Astrocyte of the spinal cord (primary cell): Measurements from ENCODE around the gene ERF.
A peak's percentile ranks its signal among the peaks of the same experiment; 100 is the strongest.

Experiments
- DNase-seq: peaks from one replicate; pipeline ENCODE4 v3.0.0; 2011; ENCODE audit warnings: low read depth, low spot score
- H3K4me3 ChIP-seq: 2 replicates; pipeline ENCODE4 v1.5.1; 2011; ENCODE audit warnings: low read depth, mild to moderate bottlenecking, low read length, moderate library complexity
- CTCF ChIP-seq: IDR thresholded peaks from 2 replicates; pipeline ENCODE4 v1.5.1; 2012; ENCODE audit warnings: low read depth, mild to moderate bottlenecking, low read length, inconsistent platforms
- in situ Hi-C: cut with HindIII; loops from 2 replicates; pipeline ENCODE4 v1.10.0; 2017; ENCODE audit warnings: low sequenced_read_pairs

ERF gene

GRCh38 chr19:42291435-42291810 is 36.5 kb upstream of the ERF start:
- no peak for TF ChIP-seq CTCF
- no peak overlapping the region for H3K4me3 ChIP-seq
- no peak for DNase-seq
- in situ Hi-C loops = no loop called here

GRCh38 chr19:42290523-42291434 is 35.9 kb upstream of the ERF start:
- peak; percentile 54 for TF ChIP-seq CTCF
- no peak for DNase-seq
- in situ Hi-C loops = no loop called here
- H3K4me3 ChIP-seq = no peak overlapping the region

GRCh38 chr19:42290136-42290522 is 35.2 kb upstream of the ERF start:
- TF ChIP-seq CTCF = no peak
- in situ Hi-C loops = no loop called here
- no peak for DNase-seq
- no peak overlapping the region for H3K4me3 ChIP-seq

- DNase-seq = no peak
- in situ Hi-C loops = no loop called here
- TF ChIP-seq CTCF = no peak
- H3K4me3 ChIP-seq = no peak overlapping the region
Measured at GRCh38 chr19:42289556-42290041, 34.7 kb upstream of the ERF start.

- TF ChIP-seq CTCF = peak; percentile 11
- in situ Hi-C loops = no loop called here
- H3K4me3 ChIP-seq = no peak overlapping the region
- no peak for DNase-seq
Measured at GRCh38 chr19:42288881-42289555, 34.1 kb upstream of the ERF start.

- TF ChIP-seq CTCF = no peak
- H3K4me3 ChIP-seq = no peak overlapping the region
- DNase-seq = no peak
- in situ Hi-C loops = no loop called here
Measured at GRCh38 chr19:42288387-42288786, 33.5 kb upstream of the ERF start.
